Right lobe of liver (tissue), 4 donors: Measurements from ENCODE around the gene FLYWCH2.
"Not testable (repeated sequence)": the region's sequence is repeated elsewhere in the genome, so short reads cannot be mapped to it uniquely, and the experiment has no call there.

ENCODE experiments used
- CTCF ChIP-seq, 4 donors: fragments of 200-600 bp in 3 of 4; fragments of 450-650 bp in 1 of 4; IDR thresholded peaks; one replicate each; pipeline versions ENCODE4 v1.5.1 to v1.8.0; 2016 to 2022; ENCODE audit warnings: antibody characterized with exemption in 4 of 4, mild to moderate bottlenecking in 2 of 4
- POLR2A ChIP-seq: fragments of 450-650 bp; IDR thresholded peaks from one replicate; pipeline ENCODE4 v1.6.1; 2017; ENCODE audit warnings: antibody characterized with exemption, mild to moderate bottlenecking
- donor health status: DM: no; HTN: no; CAD: no.
- donor health status: DM: no; HTN: no; CAD: no.
- donor health status: DM: no; HTN: yes; CAD: no.

GRCh38 chr16:2907084-2907753, 24.2 kb downstream of the FLYWCH2 start:
- TF ChIP-seq CTCF (IDR thresholded peaks at IDR 0.05) = peak; percentile 32 to 56 (median 50)
- not testable (repeated sequence) for TF ChIP-seq POLR2A
